ENCODE results near the gene EPB42.

GRCh38 chr15:43189296-43189695, 31.5 kb downstream of the EPB42 start:
- TF ChIP-seq, protein P1, sequence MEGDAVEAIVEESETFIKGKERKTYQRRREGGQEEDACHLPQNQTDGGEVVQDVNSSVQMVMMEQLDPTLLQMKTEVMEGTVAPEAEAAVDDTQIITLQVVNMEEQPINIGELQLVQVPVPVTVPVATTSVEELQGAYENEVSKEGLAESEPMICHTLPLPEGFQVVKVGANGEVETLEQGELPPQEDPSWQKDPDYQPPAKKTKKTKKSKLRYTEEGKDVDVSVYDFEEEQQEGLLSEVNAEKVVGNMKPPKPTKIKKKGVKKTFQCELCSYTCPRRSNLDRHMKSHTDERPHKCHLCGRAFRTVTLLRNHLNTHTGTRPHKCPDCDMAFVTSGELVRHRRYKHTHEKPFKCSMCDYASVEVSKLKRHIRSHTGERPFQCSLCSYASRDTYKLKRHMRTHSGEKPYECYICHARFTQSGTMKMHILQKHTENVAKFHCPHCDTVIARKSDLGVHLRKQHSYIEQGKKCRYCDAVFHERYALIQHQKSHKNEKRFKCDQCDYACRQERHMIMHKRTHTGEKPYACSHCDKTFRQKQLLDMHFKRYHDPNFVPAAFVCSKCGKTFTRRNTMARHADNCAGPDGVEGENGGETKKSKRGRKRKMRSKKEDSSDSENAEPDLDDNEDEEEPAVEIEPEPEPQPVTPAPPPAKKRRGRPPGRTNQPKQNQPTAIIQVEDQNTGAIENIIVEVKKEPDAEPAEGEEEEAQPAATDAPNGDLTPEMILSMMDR (IDR thresholded peaks at IDR 0.05; ENCODE audit: low read depth, low read length), result no peak
- TF ChIP-seq MAX (IDR thresholded peaks at IDR 0.05; ENCODE audit: low read depth, low read length), result no peak
- no peak for TF ChIP-seq POLR2A (IDR thresholded peaks at IDR 0.05; ENCODE audit: extremely low read depth, insufficient read length)
